ENCODE measurements around the gene RUBCNL. TPM values are rescaled to one million over a fixed set of nuclear protein-coding genes. Genes with fewer than 3 reads are reported as not detected.

The RUBCNL gene
- total RNA-seq, 4 donors from 2014 or later, result 0.42 to 0.78 TPM; not detected in 2

DNA sequence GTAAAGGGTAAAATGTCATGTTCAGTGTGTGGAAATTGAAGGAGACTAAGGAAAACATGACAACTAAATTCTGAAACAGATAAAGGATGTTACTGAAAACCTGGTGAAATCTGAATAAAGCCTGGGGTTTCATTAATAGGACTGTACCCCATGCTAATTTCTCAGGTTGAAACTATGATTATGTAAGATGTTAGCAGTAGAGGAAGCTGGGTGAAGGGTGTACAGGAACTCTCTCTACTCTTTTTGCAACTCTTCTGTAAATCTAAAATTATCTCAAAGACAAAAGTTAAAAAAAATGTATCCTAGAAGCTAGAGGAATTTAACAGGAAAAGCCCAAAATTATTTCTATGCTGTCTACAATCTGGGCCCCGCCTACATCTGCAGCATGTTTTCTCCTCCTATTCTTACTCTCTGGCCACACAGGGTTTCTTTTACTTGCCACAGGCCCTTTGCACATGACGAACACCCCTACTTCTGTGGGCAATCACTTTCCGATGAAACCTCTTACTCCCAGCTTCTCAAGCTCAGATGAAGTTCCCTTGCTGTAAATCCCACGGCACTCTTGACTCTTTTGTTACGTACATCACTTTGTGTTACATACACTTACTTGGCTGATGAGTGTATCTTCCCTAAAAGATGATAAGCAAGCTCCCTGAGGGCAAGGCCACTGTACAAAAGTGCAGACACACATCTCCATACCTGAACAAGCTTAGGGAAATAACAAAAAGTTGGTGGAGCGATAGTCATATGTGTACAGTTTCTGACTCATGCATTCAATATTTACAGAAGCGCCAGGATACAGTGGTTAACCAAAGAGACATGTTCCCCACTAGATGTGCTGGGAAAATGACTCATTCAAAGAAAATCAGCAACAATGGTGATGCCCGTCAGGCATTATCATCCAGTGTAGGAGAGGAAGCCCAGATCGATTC, 32.6 kb downstream of the RUBCNL start:
- TF ChIP-seq POLR2A (IDR thresholded peaks at IDR 0.05), result no peak
- TF ChIP-seq, protein P1, sequence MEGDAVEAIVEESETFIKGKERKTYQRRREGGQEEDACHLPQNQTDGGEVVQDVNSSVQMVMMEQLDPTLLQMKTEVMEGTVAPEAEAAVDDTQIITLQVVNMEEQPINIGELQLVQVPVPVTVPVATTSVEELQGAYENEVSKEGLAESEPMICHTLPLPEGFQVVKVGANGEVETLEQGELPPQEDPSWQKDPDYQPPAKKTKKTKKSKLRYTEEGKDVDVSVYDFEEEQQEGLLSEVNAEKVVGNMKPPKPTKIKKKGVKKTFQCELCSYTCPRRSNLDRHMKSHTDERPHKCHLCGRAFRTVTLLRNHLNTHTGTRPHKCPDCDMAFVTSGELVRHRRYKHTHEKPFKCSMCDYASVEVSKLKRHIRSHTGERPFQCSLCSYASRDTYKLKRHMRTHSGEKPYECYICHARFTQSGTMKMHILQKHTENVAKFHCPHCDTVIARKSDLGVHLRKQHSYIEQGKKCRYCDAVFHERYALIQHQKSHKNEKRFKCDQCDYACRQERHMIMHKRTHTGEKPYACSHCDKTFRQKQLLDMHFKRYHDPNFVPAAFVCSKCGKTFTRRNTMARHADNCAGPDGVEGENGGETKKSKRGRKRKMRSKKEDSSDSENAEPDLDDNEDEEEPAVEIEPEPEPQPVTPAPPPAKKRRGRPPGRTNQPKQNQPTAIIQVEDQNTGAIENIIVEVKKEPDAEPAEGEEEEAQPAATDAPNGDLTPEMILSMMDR (IDR thresholded peaks at IDR 0.05 in 4 of 5, conservative IDR thresholded peaks at IDR 0.05 in 1 of 5), result no peak
- no peaks in the 10 kb centered on the region for H3K9me3 ChIP-seq
- no peaks in the 10 kb centered on the region for H3K27me3 ChIP-seq
- DNase-seq (no peak), ATAC-seq (no peak)
- H3K4me1 ChIP-seq, result no peaks in the 10 kb centered on the region
- H3K4me3 ChIP-seq, result no peak overlapping the region
- in situ Hi-C loops (cut with MboI; ENCODE audit: low sequenced_read_pairs in 4 of 4), result no loop called here
- H3K27ac ChIP-seq, result no peak overlapping the region
- no peaks in the 10 kb centered on the region for H3K36me3 ChIP-seq
- intact Hi-C loops (cut with DNase I; ENCODE audit: low total_unique reads), result no loop called here

DNA sequence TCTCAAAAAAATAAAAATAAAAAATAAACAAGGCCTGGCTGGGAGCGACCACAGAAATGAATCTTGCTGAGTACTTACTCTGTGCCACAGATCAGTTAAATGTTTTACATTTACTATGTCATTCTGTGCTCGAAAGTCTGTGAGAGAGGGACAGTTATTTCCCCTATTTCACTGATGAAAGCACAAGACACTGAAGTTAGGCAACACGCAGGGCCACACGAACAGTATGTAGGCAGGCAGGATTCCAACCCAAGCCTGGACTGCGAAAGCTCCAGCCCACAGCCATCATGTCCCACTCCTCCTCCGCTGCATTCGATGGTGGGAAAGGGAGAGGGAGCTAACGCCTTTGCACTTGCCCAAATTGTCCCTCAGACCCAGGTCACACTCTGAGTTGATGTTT, 34.2 kb downstream of the RUBCNL start:
- intact Hi-C loops (cut with DNase I; ENCODE audit: low total_unique reads) (no loop called here), in situ Hi-C loops (cut with MboI; ENCODE audit: low sequenced_read_pairs in 4 of 4) (no loop called here)
- Histone ChIP-seq H3K36me3 (no peaks in the 10 kb centered on the region), H3K4me1 (no peaks in the 10 kb centered on the region), H3K9me3 (no peaks in the 10 kb centered on the region), H3K27me3 (no peaks in the 10 kb centered on the region), H3K4me3 (no peak overlapping the region), H3K27ac (no peak overlapping the region)
- DNase-seq, result no peak
- no peak for ATAC-seq
- no peak for TF ChIP-seq POLR2A (IDR thresholded peaks at IDR 0.05)
- TF ChIP-seq, protein P1 (IDR thresholded peaks at IDR 0.05 in 4 of 5, conservative IDR thresholded peaks at IDR 0.05 in 1 of 5), result no peak

DNA sequence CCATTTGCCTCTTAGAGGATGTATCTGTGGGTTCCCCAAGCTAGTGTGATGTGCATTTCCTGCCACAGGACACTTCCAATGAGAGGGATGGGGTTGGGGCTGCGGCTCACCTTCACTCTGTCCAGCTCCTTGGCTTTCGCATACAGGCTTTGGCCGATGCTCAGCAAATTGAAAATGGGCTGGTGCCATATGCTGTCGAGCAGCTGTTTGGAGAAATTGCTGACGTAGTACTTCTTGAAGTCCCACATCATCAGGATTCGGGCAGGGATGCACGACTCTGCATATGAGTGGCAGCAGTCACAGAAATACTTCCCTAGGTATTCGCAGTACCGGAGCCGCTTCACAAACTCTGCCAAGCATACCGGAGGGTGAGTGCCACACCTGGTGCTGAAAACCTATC, 37.0 kb downstream of the RUBCNL start:
- no peaks in the 10 kb centered on the region for H3K9me3 ChIP-seq
- H3K27ac ChIP-seq, result no peak overlapping the region
- in situ Hi-C loops (cut with MboI; ENCODE audit: low sequenced_read_pairs in 4 of 4) (no loop called here), intact Hi-C loops (cut with DNase I; ENCODE audit: low total_unique reads) (no loop called here)
- TF ChIP-seq POLR2A (IDR thresholded peaks at IDR 0.05), result no peak
- TF ChIP-seq, protein P1 (IDR thresholded peaks at IDR 0.05 in 4 of 5, conservative IDR thresholded peaks at IDR 0.05 in 1 of 5), result no peak
- no peaks in the 10 kb centered on the region for H3K4me1 ChIP-seq
- no peak for ATAC-seq
- H3K27me3 ChIP-seq, result no peaks in the 10 kb centered on the region
- H3K4me3 ChIP-seq, result no peak overlapping the region
- DNase-seq, result no peak
- H3K36me3 ChIP-seq, result no peaks in the 10 kb centered on the region

DNA sequence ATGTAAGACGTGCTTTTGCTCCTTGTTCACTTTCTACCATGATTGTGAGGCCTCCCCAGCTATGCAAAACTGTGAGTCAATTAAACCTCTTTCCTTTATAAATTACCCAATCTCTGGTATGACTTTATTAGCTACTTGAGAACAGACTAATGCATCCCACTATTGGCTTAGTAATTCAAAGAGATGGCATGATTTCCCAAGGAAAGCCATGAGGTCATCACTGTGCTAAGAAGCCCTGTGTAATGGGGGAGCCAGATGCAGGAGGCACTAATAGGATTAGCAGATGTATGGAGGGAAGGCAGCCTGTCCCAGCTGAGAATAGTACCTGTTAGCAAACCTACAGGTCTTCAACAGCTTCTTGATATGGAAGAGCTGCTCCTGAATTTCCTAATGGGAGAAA, 38.1 kb downstream of the RUBCNL start:
- H3K4me3 ChIP-seq, result no peak overlapping the region
- intact Hi-C loops (cut with DNase I; ENCODE audit: low total_unique reads), result no loop called here
- DNase-seq, result no peak
- ATAC-seq, result no peak
- in situ Hi-C loops (cut with MboI; ENCODE audit: low sequenced_read_pairs in 4 of 4), result no loop called here
- H3K27ac ChIP-seq, result no peak overlapping the region
- H3K36me3 ChIP-seq, result no peaks in the 10 kb centered on the region
- H3K9me3 ChIP-seq, result no peaks in the 10 kb centered on the region
- no peak for TF ChIP-seq POLR2A (IDR thresholded peaks at IDR 0.05)
- TF ChIP-seq, protein P1 (IDR thresholded peaks at IDR 0.05 in 4 of 5, conservative IDR thresholded peaks at IDR 0.05 in 1 of 5), result no peak
- H3K27me3 ChIP-seq, result no peaks in the 10 kb centered on the region
- no peaks in the 10 kb centered on the region for H3K4me1 ChIP-seq

Measured in gastrocnemius medialis (tissue), 4 donors.